Lower leg skin (tissue), 3 donors: Measurements from ENCODE around the gene TPK1.

Experiments used
- POLR2A ChIP-seq, 2 donors: fragments of 450-650 bp; IDR thresholded peaks; one replicate each; pipeline ENCODE4 v1.6.1; 2016 to 2017; ENCODE audit warnings: antibody characterized with exemption in 2 of 2, mild to moderate bottlenecking in 1 of 2, moderate library complexity in 1 of 2
- TF ChIP-seq, protein P1 (sequence below), 3 donors: fragments of 450-650 bp; IDR thresholded peaks; one replicate each; pipeline ENCODE4 v1.5.1; 2016; ENCODE audit warnings: antibody characterized with exemption in 3 of 3, mild to moderate bottlenecking in 3 of 3, moderate library complexity in 2 of 3

DNA sequence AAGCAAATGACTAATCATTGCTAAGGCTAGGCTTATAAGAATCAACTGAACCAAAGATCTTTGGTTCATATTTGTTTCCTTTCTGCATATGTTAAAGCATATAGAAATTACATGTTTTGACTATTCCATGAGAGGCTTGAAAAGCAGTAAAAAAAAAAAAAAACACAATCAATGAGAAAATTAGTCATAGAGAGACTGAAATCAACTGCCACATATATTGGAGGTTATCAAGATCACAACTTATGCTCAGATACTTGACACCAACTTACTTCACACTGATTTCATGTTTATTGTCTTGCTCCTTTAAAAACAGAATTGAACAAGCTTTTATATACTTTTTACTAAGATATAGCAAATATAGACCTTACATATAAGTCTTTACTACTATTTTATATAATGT, 161.3 kb downstream of the TPK1 start:
- TF ChIP-seq, protein P1, sequence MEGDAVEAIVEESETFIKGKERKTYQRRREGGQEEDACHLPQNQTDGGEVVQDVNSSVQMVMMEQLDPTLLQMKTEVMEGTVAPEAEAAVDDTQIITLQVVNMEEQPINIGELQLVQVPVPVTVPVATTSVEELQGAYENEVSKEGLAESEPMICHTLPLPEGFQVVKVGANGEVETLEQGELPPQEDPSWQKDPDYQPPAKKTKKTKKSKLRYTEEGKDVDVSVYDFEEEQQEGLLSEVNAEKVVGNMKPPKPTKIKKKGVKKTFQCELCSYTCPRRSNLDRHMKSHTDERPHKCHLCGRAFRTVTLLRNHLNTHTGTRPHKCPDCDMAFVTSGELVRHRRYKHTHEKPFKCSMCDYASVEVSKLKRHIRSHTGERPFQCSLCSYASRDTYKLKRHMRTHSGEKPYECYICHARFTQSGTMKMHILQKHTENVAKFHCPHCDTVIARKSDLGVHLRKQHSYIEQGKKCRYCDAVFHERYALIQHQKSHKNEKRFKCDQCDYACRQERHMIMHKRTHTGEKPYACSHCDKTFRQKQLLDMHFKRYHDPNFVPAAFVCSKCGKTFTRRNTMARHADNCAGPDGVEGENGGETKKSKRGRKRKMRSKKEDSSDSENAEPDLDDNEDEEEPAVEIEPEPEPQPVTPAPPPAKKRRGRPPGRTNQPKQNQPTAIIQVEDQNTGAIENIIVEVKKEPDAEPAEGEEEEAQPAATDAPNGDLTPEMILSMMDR (IDR thresholded peaks at IDR 0.05) = no peak
- TF ChIP-seq POLR2A (IDR thresholded peaks at IDR 0.05) = no peak
